Measurements from ENCODE around the gene HDAC11.

The HDAC11 gene

DNA sequence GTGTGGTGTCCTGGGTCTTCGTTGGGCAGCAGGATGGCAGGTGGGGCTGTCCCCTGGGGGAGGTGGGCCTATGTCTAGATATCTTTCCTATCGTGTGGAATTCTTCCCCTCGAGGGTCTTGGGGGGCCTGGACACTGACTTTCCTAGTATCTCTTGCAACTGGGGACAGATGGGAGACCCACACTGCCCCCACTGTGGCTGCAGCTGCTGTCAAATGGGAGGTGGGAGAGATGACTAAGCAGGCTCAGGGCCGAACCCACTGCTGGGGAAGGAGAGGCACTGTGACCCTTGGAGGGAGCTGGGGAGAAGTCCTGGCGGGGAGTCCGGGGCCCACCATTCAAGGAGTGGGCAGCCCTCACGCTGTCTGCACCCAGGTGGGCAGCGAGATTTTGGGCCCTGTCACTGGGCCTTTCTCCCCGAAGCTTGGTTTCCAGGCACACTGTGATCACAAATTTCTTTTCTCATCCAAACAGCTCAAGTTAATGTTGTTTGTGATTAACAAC, 65.9 kb downstream of the HDAC11 start:
- DNase-seq = no peak

DNA sequence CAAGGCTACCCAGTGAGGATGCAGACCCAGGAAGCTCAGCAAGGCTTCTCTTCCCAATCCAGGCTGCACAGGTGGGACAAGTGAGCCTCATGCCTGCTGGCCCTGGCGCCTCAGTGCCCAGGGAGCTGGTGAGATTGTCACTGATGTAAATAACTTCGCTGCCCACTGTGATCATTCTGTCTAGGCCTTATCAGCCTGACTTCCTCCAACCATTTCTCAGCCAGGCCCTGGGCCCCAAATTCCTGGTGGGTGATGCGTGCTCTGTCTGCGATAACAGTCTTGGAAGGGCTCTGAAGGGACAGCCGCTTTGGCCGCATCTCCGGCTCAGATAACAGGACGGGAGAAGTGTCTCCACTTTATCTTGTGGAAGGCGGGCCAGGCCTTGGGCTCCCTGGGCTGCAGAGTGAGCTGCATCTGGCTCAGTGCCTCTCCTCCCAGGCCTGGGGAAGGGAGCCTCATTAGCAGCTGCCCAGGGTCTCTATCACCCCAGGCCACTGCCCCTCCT, 66.6 kb downstream of the HDAC11 start:
- DNase-seq = no peak

DNA sequence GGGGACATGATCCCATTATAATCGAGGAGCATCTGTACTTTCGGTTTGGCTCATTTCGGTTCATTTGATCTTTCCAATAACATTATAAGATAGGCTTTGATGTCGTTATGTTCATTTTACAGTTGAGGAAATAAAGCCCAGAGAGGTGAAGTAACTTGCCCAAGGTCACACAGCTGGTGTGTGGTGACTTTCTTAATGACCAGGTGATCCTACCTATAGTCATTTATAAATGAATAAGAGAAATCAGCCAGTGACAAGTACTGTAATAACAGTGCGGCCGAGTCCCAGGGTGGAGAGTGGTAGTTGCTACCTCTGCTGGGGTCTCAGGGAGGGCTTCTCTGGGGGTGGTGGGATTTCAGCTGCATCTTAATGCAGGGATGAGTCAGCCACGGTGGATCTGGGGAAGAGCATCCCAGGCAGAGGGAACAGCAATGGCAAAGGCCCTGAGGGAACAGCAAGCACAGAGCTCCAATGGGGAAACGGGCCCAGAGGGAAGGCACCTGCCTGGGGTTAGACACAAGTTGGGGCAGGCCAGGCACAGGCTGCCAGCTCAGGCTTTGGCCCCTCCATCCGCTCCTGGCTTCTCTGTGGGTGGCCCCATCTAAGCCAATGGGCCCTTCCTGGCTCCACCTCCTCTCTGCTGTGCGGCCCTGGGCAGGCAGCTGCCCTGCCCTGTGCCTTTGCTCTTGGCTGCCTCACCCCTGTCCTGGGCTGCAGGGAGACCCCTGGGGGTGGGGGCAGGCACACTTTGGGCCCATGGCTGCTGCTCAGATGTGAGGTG, 67.7 kb downstream of the HDAC11 start:
- no peak for DNase-seq

DNA sequence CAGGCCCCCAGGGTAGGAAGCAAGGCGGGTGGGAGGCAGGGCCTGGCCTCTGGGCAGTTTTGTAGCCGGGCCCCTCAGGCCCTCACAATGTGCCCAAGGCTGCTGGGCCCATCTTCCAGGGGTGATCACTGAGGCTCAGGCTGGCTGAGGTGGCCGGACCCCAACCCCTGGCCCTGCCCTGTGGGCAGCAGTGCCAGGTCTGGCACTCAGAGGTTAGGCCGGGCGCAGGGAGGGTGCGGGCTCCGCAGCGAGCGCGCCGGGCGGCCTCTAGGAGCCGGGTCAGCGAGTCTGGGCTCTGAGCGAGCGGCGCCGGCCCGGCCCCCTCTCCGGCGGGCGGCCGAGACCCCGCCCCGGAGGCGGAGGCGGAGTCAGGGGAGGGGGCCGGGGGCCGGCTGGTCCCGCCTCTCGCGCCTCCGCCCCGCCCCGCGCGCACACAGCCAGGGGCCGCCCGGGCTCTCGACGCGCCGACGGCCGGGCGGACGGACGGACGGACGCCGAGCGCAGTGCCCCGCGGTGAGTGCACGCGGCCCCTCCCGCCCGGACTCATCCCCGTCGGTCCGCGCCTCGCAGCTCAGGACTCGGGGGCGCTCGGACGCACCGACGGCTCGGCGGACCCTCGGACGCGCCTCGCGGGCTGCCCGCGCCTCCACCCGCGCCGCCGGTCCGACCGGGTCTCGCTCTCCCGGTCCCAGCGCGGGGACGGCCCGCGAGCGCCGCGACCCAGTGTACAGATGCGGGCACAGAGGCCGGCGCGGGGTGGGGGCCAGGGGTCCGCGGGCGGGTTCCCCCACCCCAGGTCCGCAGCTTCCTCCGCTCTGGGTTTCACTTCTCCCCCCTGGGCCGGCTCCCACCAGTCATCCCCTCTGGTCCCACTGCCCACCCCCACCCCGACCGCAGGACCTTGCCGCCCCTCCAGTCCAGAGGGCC, 68.9 kb downstream of the HDAC11 start, which contains the start of gene FBLN2:
Gene FBLN2 (plus strand): TSS at position 430 of the 927 bp plus-strand sequence. CDS start 21,231 bp downstream, outside the sequence.
- DNase-seq = peak; percentile 15

DNA sequence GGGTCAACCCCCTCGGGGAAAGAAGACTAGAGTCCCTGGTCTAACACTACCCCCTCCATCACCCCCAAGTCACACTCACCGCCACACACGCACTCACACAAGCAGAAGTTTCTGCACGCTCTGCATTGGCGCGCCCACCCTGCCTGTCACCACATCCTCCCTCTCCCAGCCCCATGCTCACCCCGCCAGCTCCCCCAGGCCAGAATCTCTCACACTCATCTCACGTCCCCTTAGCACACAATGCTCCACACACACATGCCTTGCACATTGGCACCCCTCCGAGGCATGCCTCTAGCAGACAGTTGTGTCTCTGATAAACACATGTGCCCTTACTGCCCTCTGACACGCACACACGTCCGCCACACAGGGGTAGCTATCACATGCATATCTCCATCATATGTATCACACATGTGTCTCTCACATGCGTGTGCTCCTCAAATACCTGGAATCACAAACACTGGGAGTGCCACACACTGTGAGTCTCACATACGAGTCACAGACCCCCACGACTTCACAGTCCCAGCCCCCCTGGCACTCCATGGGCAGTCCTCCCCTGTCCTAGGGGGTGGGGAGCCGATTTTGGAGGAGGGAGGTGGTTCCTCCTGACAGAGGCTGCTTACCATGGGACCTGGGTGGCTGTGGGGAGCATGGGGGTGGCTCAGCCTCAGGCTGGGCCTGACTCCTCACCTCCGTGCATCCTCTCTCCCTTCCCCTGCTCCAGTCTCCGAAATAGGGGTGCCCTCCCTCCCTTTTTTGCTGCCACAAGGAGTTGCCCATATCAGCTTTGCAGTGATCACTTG, 69.7 kb downstream of the HDAC11 start:
- DNase-seq = no peak

DNA sequence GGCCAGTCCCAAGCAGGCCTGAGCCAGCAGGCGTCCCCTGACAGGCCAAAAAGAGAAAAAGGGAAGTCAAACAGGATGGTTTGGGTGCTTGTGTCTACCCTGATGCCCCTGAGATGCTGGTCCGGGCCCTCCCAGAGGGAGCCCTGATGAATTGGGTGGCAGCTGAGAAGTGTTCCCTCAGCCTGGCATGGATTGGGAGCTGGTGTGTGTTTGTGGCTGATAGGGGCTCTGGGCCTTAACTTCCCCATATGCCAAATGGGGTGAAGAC, 70.3 kb downstream of the HDAC11 start:
- no peak for DNase-seq

DNA sequence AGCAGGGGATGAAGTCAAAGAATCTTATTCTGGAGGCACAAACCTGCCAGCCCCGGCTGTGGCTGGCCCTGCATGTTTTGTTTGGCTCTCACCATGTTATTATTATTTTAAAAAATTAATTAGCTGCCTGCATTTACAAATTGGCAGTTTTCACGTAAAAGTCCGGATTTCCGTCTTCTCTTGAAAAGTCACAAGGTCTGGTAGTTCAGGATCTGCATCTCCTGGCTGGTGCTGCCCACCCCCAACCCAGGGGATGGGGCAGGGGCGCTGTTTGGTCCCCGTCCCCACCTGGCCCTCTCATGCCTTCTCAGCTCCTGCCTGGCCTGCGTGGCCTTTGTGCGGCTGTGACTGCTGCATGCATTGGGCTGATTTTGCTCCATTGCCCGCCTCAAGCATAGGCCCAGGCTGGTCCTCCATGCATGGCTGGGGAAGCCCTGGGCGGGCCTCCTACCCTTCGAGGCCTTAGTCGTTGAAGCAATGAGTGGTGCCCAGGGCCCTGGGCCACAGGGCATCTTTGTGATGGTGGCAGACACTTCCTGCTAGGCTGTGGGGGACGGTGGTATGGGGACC, 70.8 kb downstream of the HDAC11 start:
- DNase-seq = no peak

DNA sequence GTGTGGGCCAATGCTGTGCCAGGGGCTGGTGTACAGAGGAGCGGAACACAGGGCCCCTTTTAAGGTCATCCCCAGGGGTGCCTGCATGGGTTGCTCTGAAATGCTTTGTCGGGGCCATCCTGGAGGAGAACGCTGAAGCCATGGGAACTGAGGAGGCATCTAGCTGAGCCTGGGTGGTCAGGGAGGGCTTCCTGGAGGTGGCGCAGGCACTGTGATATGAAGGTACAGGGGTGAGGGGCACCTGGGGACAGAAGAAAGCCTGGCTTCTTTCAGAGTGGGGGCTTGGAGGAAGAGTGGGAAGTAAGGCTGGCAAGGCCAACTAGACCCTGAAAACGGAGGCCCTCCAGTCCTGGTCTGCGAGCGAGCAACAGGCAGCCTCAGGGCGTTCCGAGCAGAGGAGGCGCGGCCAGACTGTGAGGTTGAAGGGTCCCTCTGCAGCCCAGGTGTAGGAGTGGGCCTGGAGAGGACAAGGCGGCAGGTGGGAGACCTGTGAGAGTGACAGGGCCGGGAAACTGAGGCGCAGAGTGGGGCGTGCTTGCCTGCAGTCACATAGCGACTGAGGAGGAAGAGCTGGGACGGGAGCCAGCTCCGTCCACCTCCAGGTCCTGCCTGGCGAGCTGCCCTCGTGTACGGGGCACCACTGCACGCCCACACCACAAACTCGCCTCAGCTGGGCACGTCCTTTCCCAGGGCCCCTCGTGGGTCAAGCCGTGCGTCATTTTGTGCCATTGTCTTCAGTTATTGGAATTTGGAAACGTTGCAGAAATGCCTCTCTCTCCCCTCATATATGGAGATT, 72.9 kb downstream of the HDAC11 start:
- DNase-seq = no peak

DNA sequence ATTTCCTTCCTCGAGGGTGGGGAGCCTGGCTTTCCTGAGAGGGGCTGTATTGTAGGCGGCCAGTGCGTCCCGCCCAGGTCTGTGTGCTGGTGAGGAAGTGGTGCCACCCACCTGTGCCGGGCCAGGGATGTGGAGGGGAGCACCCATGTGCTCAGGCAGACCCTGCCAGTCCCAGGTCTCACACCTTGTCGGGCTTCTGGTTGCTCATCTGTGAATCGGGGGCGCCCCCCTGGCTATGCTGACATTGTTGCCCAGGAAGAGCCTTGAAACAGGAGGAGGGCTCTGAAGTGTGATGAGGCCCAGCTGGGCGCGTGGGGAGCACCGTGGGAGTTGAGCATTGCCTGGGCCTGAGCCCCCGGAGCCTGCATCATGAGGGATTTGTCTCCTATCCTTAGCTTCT, 73.6 kb downstream of the HDAC11 start:
- DNase-seq = no peak

DNA sequence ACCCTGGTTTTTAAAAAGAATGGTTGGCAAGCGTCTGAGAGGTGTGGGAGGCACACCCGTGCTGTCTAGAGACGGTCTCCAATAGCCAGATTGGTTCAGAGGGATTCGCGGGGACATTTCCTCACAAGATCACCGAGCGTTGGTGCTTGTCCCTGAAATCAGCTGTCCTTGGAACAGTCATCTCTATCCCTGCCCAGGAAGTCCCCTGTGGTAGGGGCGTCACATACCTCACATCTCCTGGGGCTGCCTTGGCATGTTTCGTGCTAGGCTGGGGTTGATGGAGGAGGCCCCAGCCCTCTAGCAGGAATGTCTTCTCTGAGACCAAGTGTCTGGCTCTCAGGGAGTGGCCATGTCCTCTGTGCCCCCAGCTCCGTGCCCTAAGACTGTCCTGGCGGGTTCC, 75.6 kb downstream of the HDAC11 start:
- no peak for DNase-seq

Measured in CD4-positive, alpha-beta T cell treated with Interleukin-10 for 1 hour (primary cell).